Measurements from ENCODE around the gene ITPK1.

Gene ITPK1

GRCh38 chr14:93012506-93012905, 103.2 kb downstream of the ITPK1 start:
- no peak for DNase-seq

GRCh38 chr14:93011650-93012325, 103.9 kb downstream of the ITPK1 start:
- peak in 51 of 56 donors; percentile 24 to 89 (median 67) for DNase-seq

GRCh38 chr14:93011141-93011529, 104.6 kb downstream of the ITPK1 start:
- no peak for DNase-seq

- no peak for DNase-seq
These were observed 105.1 kb downstream of the ITPK1 start for GRCh38 chr14:93010522-93011140.

- peak in 2 of 56 donors; percentile 37 to 46 for DNase-seq
These were observed 105.6 kb downstream of the ITPK1 start for GRCh38 chr14:93010130-93010499.

- peak in 54 of 56 donors; percentile 35 to 98 (median 89) for DNase-seq
These were observed 106.1 kb downstream of the ITPK1 start for GRCh38 chr14:93009471-93010129.

GRCh38 chr14:93008381-93008780, 107.3 kb downstream of the ITPK1 start:
- peak in 35 of 56 donors; percentile 28 to 85 (median 52) for DNase-seq

- DNase-seq: peak in 8 of 56 donors; percentile 18 to 55 (median 40)
These were observed 108.3 kb downstream of the ITPK1 start for GRCh38 chr14:93007225-93007997.

- DNase-seq: peak in 2 of 56 donors; percentile 23 to 35
These were observed 109.1 kb downstream of the ITPK1 start for GRCh38 chr14:93006567-93007051.

GRCh38 chr14:93005838-93006237, 109.9 kb downstream of the ITPK1 start:
- DNase-seq: peak in 39 of 56 donors; percentile 15 to 82 (median 54)

- no peak for DNase-seq
These were observed 110.5 kb downstream of the ITPK1 start for GRCh38 chr14:93005135-93005813.

GRCh38 chr14:93004699-93005082, 111.0 kb downstream of the ITPK1 start:
- no peak for DNase-seq

- DNase-seq: peak in 18 of 56 donors; percentile 27 to 69 (median 38)
These were observed 111.6 kb downstream of the ITPK1 start for GRCh38 chr14:93003945-93004698.

- DNase-seq: no peak
These were observed 112.8 kb downstream of the ITPK1 start for GRCh38 chr14:93002851-93003298.

GRCh38 chr14:93002049-93002448, 113.7 kb downstream of the ITPK1 start:
- no peak for DNase-seq

- no peak for DNase-seq
These were observed 116.8 kb downstream of the ITPK1 start for GRCh38 chr14:92998946-92999345.

GRCh38 chr14:92997343-92998061, 118.2 kb downstream of the ITPK1 start:
- DNase-seq: no peak

- DNase-seq: no peak
These were observed 120.1 kb downstream of the ITPK1 start for GRCh38 chr14:92995620-92996019.

- no peak for DNase-seq
These were observed 120.8 kb downstream of the ITPK1 start for GRCh38 chr14:92994942-92995341.

Data from nucleus accumbens (tissue), 56 donors.